SK-N-SH treated with all-trans-retinoic acid at 6 μM for 48 hours (cell line): ENCODE measurements around the gene DYNC1I1.

Experiments
- ATAC-seq: fragments of 200-7000 bp; cut with Tn5 transposase; 3 replicates; pipeline ENCODE4 v1.9.1; 2020; ENCODE audit warnings: mild to moderate bottlenecking, moderate library complexity
- ARNTL ChIP-seq: fragments of 450-650 bp; formaldehyde crosslinking; IDR thresholded peaks from 2 replicates; pipeline ENCODE4 v1.5.0; 2020; ENCODE audit warnings: low read depth, mild to moderate bottlenecking, moderate library complexity, borderline replicate concordance
- BACH2 ChIP-seq: fragments of 250-450 bp; sonication (Bioruptor Pico); IDR thresholded peaks from 2 replicates; pipeline ENCODE4 v1.9.0; 2021; ENCODE audit warnings: mild to moderate bottlenecking, borderline replicate concordance
- CREB5 ChIP-seq: fragments of 250-450 bp; sonication (Bioruptor Pico); IDR thresholded peaks from 2 replicates; pipeline ENCODE4 v1.5.1; 2020; ENCODE audit warnings: low read depth, mild to moderate bottlenecking, moderate library complexity
- CSDC2 ChIP-seq: fragments of 250-450 bp; sonication (Bioruptor Pico); IDR thresholded peaks from 2 replicates; pipeline ENCODE4 v1.5.0; 2020; ENCODE audit warnings: mild to moderate bottlenecking, moderate library complexity
- CSRNP3 ChIP-seq: fragments of 250-450 bp; sonication (Bioruptor Pico); IDR thresholded peaks from 2 replicates; pipeline ENCODE4 v1.5.1; 2021; ENCODE audit warnings: mild to moderate bottlenecking, moderate library complexity
- ESRRG ChIP-seq: fragments of 250-450 bp; sonication (Bioruptor Pico); IDR thresholded peaks from 2 replicates; pipeline ENCODE4 v1.6.1; 2021; ENCODE audit warnings: mild to moderate bottlenecking
- GLIS3 ChIP-seq: fragments of 250-450 bp; sonication (Bioruptor Pico); IDR thresholded peaks from 2 replicates; pipeline ENCODE4 v1.5.0; 2020; ENCODE audit warnings: mild to moderate bottlenecking, moderate library complexity
- ISL1 ChIP-seq: fragments of 250-450 bp; sonication (Bioruptor Pico); IDR thresholded peaks from 2 replicates; pipeline ENCODE4 v2.1.2; 2022; ENCODE audit warnings: mild to moderate bottlenecking, moderate library complexity
- OSR1 ChIP-seq: fragments of 250-450 bp; sonication (Bioruptor Pico); IDR thresholded peaks from 2 replicates; pipeline ENCODE4 v1.8.0; 2022; ENCODE audit warnings: moderate library complexity, mild to moderate bottlenecking, inconsistent platforms
- POU6F1 ChIP-seq: fragments of 250-450 bp; sonication (Bioruptor Pico); IDR thresholded peaks from 2 replicates; pipeline ENCODE4 v1.8.0; 2021; ENCODE audit warnings: low read depth, mild to moderate bottlenecking, moderate library complexity, borderline replicate concordance
- PPARA ChIP-seq: fragments of 250-450 bp; sonication (Bioruptor Pico); IDR thresholded peaks from 2 replicates; pipeline ENCODE4 v1.5.0; 2020; ENCODE audit warnings: mild to moderate bottlenecking, borderline replicate concordance
- RARB ChIP-seq: fragments of 250-450 bp; sonication (Bioruptor Pico); IDR thresholded peaks from 2 replicates; pipeline ENCODE4 v1.8.0; 2021; ENCODE audit warnings: mild to moderate bottlenecking, moderate library complexity
- SNAI2 ChIP-seq: fragments of 250-450 bp; sonication (Bioruptor Pico); IDR thresholded peaks from 2 replicates; pipeline ENCODE4 v1.5.0; 2020; ENCODE audit warnings: mild to moderate bottlenecking, moderate library complexity
- TOX ChIP-seq: fragments of 250-450 bp; sonication (Bioruptor Pico); IDR thresholded peaks from 2 replicates; pipeline ENCODE4 v1.8.0; 2021; ENCODE audit warnings: mild to moderate bottlenecking, moderate library complexity, borderline replicate concordance
- TSHZ2 ChIP-seq: fragments of 250-450 bp; sonication (Bioruptor Pico); IDR thresholded peaks from 2 replicates; pipeline ENCODE4 v1.5.0; 2020; ENCODE audit warnings: mild to moderate bottlenecking, moderate library complexity
- ZC3H10 ChIP-seq: fragments of 250-450 bp; sonication (Bioruptor Pico); IDR thresholded peaks from 2 replicates; pipeline ENCODE4 v1.5.1; 2021; ENCODE audit warnings: mild to moderate bottlenecking, moderate library complexity
- ZFP3 ChIP-seq: fragments of 250-450 bp; sonication (Bioruptor Pico); IDR thresholded peaks from 2 replicates; pipeline ENCODE4 v1.5.0; 2020; ENCODE audit warnings: mild to moderate bottlenecking, moderate library complexity
- ZFP30 ChIP-seq: fragments of 450-650 bp; formaldehyde crosslinking; IDR thresholded peaks from 2 replicates; pipeline ENCODE4 v1.5.0; 2022; ENCODE audit warnings: mild to moderate bottlenecking, moderate library complexity
- ZNF565 ChIP-seq: fragments of 450-650 bp; formaldehyde crosslinking; conservative IDR thresholded peaks from 2 replicates; pipeline ENCODE4 v1.5.0; 2020; ENCODE audit warnings: low read depth, mild to moderate bottlenecking, moderate library complexity
- ZNF70 ChIP-seq: fragments of 450-650 bp; formaldehyde crosslinking; IDR thresholded peaks from 2 replicates; pipeline ENCODE4 v1.5.0; 2020; ENCODE audit warnings: mild to moderate bottlenecking, moderate library complexity

DYNC1I1 gene

GRCh38 chr7:95871896-95872295 lies 99.5 kb downstream of the DYNC1I1 start (continued):
- no peak for TF ChIP-seq ZNF565
- no peak for TF ChIP-seq CSDC2 (CRISPR knock-in tag)

GRCh38 chr7:95874129-95874528 lies 101.8 kb downstream of the DYNC1I1 start:
- ATAC-seq, result no peak
- TF ChIP-seq CSDC2 (CRISPR knock-in tag) (no peak), TOX (CRISPR knock-in tag) (no peak), ARNTL (CRISPR knock-in tag) (no peak), PPARA (no peak), ZC3H10 (CRISPR knock-in tag) (no peak), ZFP30 (CRISPR knock-in tag) (no peak), BACH2 (no peak), ZFP3 (no peak), ZNF70 (CRISPR knock-in tag) (no peak), ZNF565 (no peak), ESRRG (CRISPR knock-in tag) (no peak), CREB5 (CRISPR knock-in tag) (no peak), TSHZ2 (no peak), OSR1 (CRISPR knock-in tag) (no peak), CSRNP3 (no peak)

GRCh38 chr7:95874541-95875265 lies 102.3 kb downstream of the DYNC1I1 start:
- ATAC-seq, result no peak
- no peak for TF ChIP-seq PPARA

- TF ChIP-seq ZC3H10 (CRISPR knock-in tag), result no peak
- no peak for TF ChIP-seq CREB5 (CRISPR knock-in tag)
- TF ChIP-seq PPARA, result no peak
- TF ChIP-seq ESRRG (CRISPR knock-in tag), result no peak
- TF ChIP-seq OSR1 (CRISPR knock-in tag), result no peak
- no peak for TF ChIP-seq SNAI2 (CRISPR knock-in tag)
- TF ChIP-seq RARB, result no peak
- TF ChIP-seq ISL1 (CRISPR knock-in tag), result no peak
- TF ChIP-seq GLIS3 (CRISPR knock-in tag), result no peak
- TF ChIP-seq ZNF70 (CRISPR knock-in tag), result no peak
- TF ChIP-seq CSDC2 (CRISPR knock-in tag), result no peak
- no peak for TF ChIP-seq TOX (CRISPR knock-in tag)
- TF ChIP-seq CSRNP3, result no peak
- no peak for TF ChIP-seq ARNTL (CRISPR knock-in tag)
- TF ChIP-seq POU6F1 (CRISPR knock-in tag), result no peak
- TF ChIP-seq TSHZ2, result no peak
- no peak for TF ChIP-seq ZFP30 (CRISPR knock-in tag)
- no peak for TF ChIP-seq ZNF565
- TF ChIP-seq ZFP3, result no peak
- no peak for ATAC-seq
These were observed 103.2 kb downstream of the DYNC1I1 start for GRCh38 chr7:95875519-95875918.
